GM23338 (cell line): ENCODE results near the gene CCNYL1. TPM values are rescaled to one million over a fixed set of nuclear protein-coding genes. Genes with fewer than 3 reads are reported as not detected.
A peak's percentile ranks its signal among the peaks of the same experiment; 100 is the strongest.

Source experiments
- ATAC-seq: fragments of 200-7000 bp; cut with Tn5 transposase; 3 replicates; pipeline ENCODE4 v1.9.1; 2020
- DNase-seq: peaks from one replicate; pipeline ENCODE4 v3.0.0-alpha.2; 2015; ENCODE audit warnings: low spot score
- H2AFZ ChIP-seq: fragments of 200-600 bp; sonication (generic); 2 replicates; pipeline ENCODE4 v1.8.0; 2016; ENCODE audit warnings: antibody characterized with exemption, mild to moderate bottlenecking, moderate library complexity
- H3F3A ChIP-seq: fragments of 200-600 bp; sonication (generic); replicated peaks from 2 replicates; pipeline ENCODE4 v1.8.0; 2017; ENCODE audit warnings: antibody characterized with exemption, mixed run types, low read depth
- H3K27ac ChIP-seq: fragments of 200-600 bp; sonication (generic); 2 replicates; pipeline ENCODE4 v1.6.1; 2016; ENCODE audit warnings: low read depth
- H3K27me3 ChIP-seq: fragments of 200-600 bp; sonication (generic); 2 replicates; pipeline ENCODE4 v1.8.0; 2016; ENCODE audit warnings: mild to moderate bottlenecking, mixed run types, moderate library complexity; ENCODE audit not compliant: insufficient read depth
- H3K36me3 ChIP-seq: fragments of 200-600 bp; sonication (generic); 2 replicates; pipeline ENCODE4 v1.8.0; 2016; ENCODE audit warnings: mild to moderate bottlenecking; ENCODE audit not compliant: insufficient read depth
- H3K4me1 ChIP-seq: fragments of 200-600 bp; sonication (generic); 2 replicates; pipeline ENCODE4 v1.8.0; 2016; ENCODE audit warnings: mild to moderate bottlenecking, moderate library complexity; ENCODE audit not compliant: insufficient read depth
- H3K4me2 ChIP-seq: fragments of 200-600 bp; sonication (generic); 2 replicates; pipeline ENCODE4 v1.7.1; 2017; ENCODE audit warnings: mixed run types
- H3K4me3 ChIP-seq: fragments of 200-600 bp; sonication (generic); 2 replicates; pipeline ENCODE4 v1.6.1; 2016; ENCODE audit warnings: mixed run types
- H3K79me2 ChIP-seq: fragments of 200-600 bp; sonication (generic); replicated peaks from 2 replicates; pipeline ENCODE4 v1.8.0; 2017; ENCODE audit warnings: mild to moderate bottlenecking; ENCODE audit not compliant: insufficient read depth
- H3K9me2 ChIP-seq: fragments of 200-600 bp; sonication (generic); 2 replicates; pipeline ENCODE4 v1.8.0; 2017; ENCODE audit not compliant: insufficient read depth
- H4K20me1 ChIP-seq: fragments of 200-600 bp; sonication (generic); replicated peaks from 2 replicates; pipeline ENCODE4 v1.8.0; 2017; ENCODE audit warnings: mild to moderate bottlenecking; ENCODE audit not compliant: insufficient read depth
- H3K27ac Mint-ChIP-seq: 2 replicates; pipeline ENCODE4 v1.8.0; 2020; ENCODE audit warnings: inconsistent platforms, mild to moderate bottlenecking, moderate library complexity, mixed read lengths
- H3K27me3 Mint-ChIP-seq: 3 replicates; pipeline ENCODE4 v1.8.0; 2022; ENCODE audit warnings: low read depth, mild to moderate bottlenecking, moderate library complexity, mixed read lengths, inconsistent platforms; ENCODE audit not compliant: insufficient read depth, poor library complexity
- H3K36me3 Mint-ChIP-seq: 3 replicates; pipeline ENCODE4 v1.8.0; 2021; ENCODE audit warnings: low read depth, mild to moderate bottlenecking, inconsistent platforms, moderate library complexity, mixed read lengths
- H3K4me1 Mint-ChIP-seq: 3 replicates; pipeline ENCODE4 v1.8.0; 2020; ENCODE audit warnings: mild to moderate bottlenecking, inconsistent platforms, mixed read lengths
- H3K4me3 Mint-ChIP-seq: 3 replicates; pipeline ENCODE4 v1.8.0; 2021; ENCODE audit warnings: moderate library complexity, mild to moderate bottlenecking, inconsistent platforms, mixed read lengths
- H3K9me3 Mint-ChIP-seq: 3 replicates; pipeline ENCODE4 v1.8.0; 2020; ENCODE audit warnings: moderate library complexity, mild to moderate bottlenecking, inconsistent platforms, mixed read lengths
- CREB1 ChIP-seq: fragments of 250-450 bp; sonication (Bioruptor Pico); IDR thresholded peaks from 2 replicates; pipeline ENCODE4 v1.5.0; 2020; ENCODE audit warnings: low read depth, mild to moderate bottlenecking, moderate library complexity
- EZH2 ChIP-seq: fragments of 200-600 bp; sonication (generic); IDR thresholded peaks from one replicate; pipeline ENCODE4 v1.8.0; 2017; ENCODE audit warnings: antibody characterized with exemption, mild to moderate bottlenecking, low read depth; ENCODE audit not compliant: unreplicated experiment
- EZH2phosphoT487 ChIP-seq: fragments of 200-600 bp; sonication (generic); IDR thresholded peaks from one replicate; pipeline ENCODE4 v1.8.1; 2018; ENCODE audit warnings: antibody characterized with exemption; ENCODE audit not compliant: unreplicated experiment
- JUNB ChIP-seq: IDR thresholded peaks from one replicate; pipeline ENCODE4 v1.6.1; 2016; ENCODE audit warnings: antibody characterized with exemption; ENCODE audit not compliant: unreplicated experiment
- NANOG ChIP-seq: IDR thresholded peaks from 2 replicates; pipeline ENCODE4 v1.6.1; 2016; ENCODE audit warnings: antibody characterized with exemption, borderline replicate concordance
- POLR2AphosphoS5 ChIP-seq: IDR thresholded peaks from 2 replicates; pipeline ENCODE4 v1.6.1; 2016; ENCODE audit warnings: antibody characterized with exemption, low read depth
- STAT1 ChIP-seq: IDR thresholded peaks from one replicate; pipeline ENCODE4 v1.6.1; 2016; ENCODE audit warnings: antibody characterized with exemption; ENCODE audit not compliant: unreplicated experiment
- ZNF114 ChIP-seq: fragments of 250-450 bp; sonication (Bioruptor Pico); IDR thresholded peaks from 2 replicates; pipeline ENCODE4 v1.5.0; 2020; ENCODE audit warnings: mild to moderate bottlenecking, moderate library complexity
- ZNF331 ChIP-seq: fragments of 250-450 bp; sonication (Bioruptor Pico); IDR thresholded peaks from 2 replicates; pipeline ENCODE4 v1.5.0; 2020; ENCODE audit warnings: low read depth, mild to moderate bottlenecking, moderate library complexity
- polyA plus RNA-seq: library from polyadenylated mRNA; unstranded; fragments of >200 nt; fragmentation: Nextera tagmentation; extraction: Ambion mirVana; gene quantifications from 2 replicates; pipeline ENCODE4 v1.2.1, GENCODE V29; 2016
- total RNA-seq: library from RNA; depleted of rRNA; stranded (reverse); fragments of >200 nt; shearing (Covaris generic); gene quantifications from 2 replicates; pipeline ENCODE4 v1.2.3, GENCODE V29; 2014
- TF ChIP-seq, protein P1 (sequence below): IDR thresholded peaks from 2 replicates; pipeline ENCODE4 v1.6.1; 2016; ENCODE audit warnings: antibody characterized with exemption
- TF ChIP-seq, protein P2 (sequence below): fragments of 250-450 bp; sonication (Bioruptor Pico); IDR thresholded peaks from 2 replicates; pipeline ENCODE4 v1.5.0; 2020; ENCODE audit warnings: mild to moderate bottlenecking, moderate library complexity
- TF ChIP-seq, protein P3 (sequence below): IDR thresholded peaks from one replicate; pipeline ENCODE4 v1.6.1; 2018; ENCODE audit warnings: antibody characterized with exemption; ENCODE audit not compliant: unreplicated experiment
- TF ChIP-seq, protein P4 (sequence below), 2 experiments: fragments of 200-600 bp in 1 of 2; sonication (generic) in 1 of 2; conservative IDR thresholded peaks; 2 replicates each; pipeline versions ENCODE4 v1.5.1 to v1.6.1; 2016 to 2017; ENCODE audit warnings: antibody characterized with exemption in 2 of 2, low read depth in 2 of 2, mild to moderate bottlenecking in 2 of 2, moderate library complexity in 1 of 2

Gene CCNYL1
- total and polyA plus RNA-seq, 2 experiments from 2014 or later: 19.6 to 32.1 TPM

DNA sequence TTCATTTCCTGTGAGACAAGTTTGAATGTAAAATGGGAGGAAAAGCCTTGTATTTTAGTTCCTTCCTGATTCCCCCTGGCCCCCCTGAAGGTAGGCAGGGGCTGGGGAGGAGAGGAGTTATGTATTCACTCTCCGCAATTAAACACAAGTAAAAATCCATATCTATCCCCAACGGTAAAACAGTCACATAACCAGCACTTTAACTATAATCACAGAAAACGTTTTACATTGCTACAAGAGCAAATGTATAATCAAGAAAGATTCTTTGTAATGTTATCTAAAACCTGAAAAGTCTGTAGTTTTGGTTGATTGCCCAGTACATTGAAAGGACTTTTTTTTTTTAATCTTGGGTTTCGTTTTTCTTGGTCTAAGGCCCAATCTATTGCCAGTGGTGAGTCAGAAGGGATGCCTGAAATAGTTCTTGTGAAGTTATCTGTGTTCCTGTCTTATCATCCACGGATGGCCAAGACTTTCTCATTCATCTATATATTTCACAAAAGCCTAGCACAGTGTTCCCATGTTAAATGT lies 34.5 kb upstream of the CCNYL1 start:
- Histone ChIP-seq H3K79me2 (no peaks in the 10 kb centered on the region), H2AFZ (peak overlapping the region; percentile 9; the same call in 1 of the 2 replicates), H4K20me1 (no peaks in the 10 kb centered on the region), H3K36me3 (no peaks in the 10 kb centered on the region), H3K4me1 (peaks cover 22% of the 10 kb centered on the region; the same call in 1 of the 2 replicates), H3F3A (peaks cover 5% of the 10 kb centered on the region), H3K9me2 (no peaks in the 10 kb centered on the region), H3K27me3 (no peaks in the 10 kb centered on the region), H3K4me3 (no peak overlapping the region), H3K27ac (0 out of 2 replicates have a peak overlapping the region, but pooled peaks have one; percentile 20), H3K4me2 (no peak overlapping the region)
- peaks cover 5% of the 10 kb centered on the region for H3K27me3 Mint-ChIP-seq
- no peak for DNase-seq
- no peak for ATAC-seq
- no peaks in the 10 kb centered on the region for H3K36me3 Mint-ChIP-seq
- H3K4me1 Mint-ChIP-seq: peaks cover 22% of the 10 kb centered on the region
- H3K27ac Mint-ChIP-seq: peak overlapping the region; percentile 20; the same call in 1 of the 2 replicates
- no peak overlapping the region for H3K4me3 Mint-ChIP-seq
- H3K9me3 Mint-ChIP-seq: no peaks in the 10 kb centered on the region
- TF ChIP-seq EZH2 (no peak), JUNB (no peak), ZNF114 (CRISPR knock-in tag) (no peak), STAT1 (no peak), CREB1 (CRISPR knock-in tag) (no peak), POLR2AphosphoS5 (no peak), ZNF331 (no peak), NANOG (no peak), EZH2phosphoT487 (no peak)
- TF ChIP-seq, protein P1, sequence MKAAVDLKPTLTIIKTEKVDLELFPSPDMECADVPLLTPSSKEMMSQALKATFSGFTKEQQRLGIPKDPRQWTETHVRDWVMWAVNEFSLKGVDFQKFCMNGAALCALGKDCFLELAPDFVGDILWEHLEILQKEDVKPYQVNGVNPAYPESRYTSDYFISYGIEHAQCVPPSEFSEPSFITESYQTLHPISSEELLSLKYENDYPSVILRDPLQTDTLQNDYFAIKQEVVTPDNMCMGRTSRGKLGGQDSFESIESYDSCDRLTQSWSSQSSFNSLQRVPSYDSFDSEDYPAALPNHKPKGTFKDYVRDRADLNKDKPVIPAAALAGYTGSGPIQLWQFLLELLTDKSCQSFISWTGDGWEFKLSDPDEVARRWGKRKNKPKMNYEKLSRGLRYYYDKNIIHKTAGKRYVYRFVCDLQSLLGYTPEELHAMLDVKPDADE: no peak
- TF ChIP-seq, protein P2, sequence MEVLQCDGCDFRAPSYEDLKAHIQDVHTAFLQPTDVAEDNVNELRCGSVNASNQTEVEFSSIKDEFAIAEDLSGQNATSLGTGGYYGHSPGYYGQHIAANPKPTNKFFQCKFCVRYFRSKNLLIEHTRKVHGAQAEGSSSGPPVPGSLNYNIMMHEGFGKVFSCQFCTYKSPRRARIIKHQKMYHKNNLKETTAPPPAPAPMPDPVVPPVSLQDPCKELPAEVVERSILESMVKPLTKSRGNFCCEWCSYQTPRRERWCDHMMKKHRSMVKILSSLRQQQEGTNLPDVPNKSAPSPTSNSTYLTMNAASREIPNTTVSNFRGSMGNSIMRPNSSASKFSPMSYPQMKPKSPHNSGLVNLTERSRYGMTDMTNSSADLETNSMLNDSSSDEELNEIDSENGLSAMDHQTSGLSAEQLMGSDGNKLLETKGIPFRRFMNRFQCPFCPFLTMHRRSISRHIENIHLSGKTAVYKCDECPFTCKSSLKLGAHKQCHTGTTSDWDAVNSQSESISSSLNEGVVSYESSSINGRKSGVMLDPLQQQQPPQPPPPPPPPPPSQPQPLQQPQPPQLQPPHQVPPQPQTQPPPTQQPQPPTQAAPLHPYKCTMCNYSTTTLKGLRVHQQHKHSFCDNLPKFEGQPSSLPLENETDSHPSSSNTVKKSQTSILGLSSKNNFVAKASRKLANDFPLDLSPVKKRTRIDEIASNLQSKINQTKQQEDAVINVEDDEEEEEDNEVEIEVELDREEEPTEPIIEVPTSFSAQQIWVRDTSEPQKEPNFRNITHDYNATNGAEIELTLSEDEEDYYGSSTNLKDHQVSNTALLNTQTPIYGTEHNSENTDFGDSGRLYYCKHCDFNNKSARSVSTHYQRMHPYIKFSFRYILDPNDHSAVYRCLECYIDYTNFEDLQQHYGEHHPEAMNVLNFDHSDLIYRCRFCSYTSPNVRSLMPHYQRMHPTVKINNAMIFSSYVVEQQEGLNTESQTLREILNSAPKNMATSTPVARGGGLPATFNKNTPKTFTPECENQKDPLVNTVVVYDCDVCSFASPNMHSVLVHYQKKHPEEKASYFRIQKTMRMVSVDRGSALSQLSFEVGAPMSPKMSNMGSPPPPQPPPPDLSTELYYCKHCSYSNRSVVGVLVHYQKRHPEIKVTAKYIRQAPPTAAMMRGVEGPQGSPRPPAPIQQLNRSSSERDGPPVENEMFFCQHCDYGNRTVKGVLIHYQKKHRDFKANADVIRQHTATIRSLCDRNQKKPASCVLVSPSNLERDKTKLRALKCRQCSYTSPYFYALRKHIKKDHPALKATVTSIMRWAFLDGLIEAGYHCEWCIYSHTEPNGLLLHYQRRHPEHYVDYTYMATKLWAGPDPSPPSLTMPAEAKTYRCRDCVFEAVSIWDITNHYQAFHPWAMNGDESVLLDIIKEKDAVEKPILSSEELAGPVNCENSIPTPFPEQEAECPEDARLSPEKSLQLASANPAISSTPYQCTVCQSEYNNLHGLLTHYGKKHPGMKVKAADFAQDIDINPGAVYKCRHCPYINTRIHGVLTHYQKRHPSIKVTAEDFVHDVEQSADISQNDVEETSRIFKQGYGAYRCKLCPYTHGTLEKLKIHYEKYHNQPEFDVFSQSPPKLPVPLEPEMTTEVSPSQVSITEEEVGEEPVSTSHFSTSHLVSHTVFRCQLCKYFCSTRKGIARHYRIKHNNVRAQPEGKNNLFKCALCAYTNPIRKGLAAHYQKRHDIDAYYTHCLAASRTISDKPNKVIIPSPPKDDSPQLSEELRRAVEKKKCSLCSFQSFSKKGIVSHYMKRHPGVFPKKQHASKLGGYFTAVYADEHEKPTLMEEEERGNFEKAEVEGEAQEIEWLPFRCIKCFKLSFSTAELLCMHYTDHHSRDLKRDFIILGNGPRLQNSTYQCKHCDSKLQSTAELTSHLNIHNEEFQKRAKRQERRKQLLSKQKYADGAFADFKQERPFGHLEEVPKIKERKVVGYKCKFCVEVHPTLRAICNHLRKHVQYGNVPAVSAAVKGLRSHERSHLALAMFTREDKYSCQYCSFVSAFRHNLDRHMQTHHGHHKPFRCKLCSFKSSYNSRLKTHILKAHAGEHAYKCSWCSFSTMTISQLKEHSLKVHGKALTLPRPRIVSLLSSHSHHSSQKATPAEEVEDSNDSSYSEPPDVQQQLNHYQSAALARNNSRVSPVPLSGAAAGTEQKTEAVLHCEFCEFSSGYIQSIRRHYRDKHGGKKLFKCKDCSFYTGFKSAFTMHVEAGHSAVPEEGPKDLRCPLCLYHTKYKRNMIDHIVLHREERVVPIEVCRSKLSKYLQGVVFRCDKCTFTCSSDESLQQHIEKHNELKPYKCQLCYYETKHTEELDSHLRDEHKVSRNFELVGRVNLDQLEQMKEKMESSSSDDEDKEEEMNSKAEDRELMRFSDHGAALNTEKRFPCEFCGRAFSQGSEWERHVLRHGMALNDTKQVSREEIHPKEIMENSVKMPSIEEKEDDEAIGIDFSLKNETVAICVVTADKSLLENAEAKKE (CRISPR knock-in tag): no peak
- TF ChIP-seq, protein P3, sequence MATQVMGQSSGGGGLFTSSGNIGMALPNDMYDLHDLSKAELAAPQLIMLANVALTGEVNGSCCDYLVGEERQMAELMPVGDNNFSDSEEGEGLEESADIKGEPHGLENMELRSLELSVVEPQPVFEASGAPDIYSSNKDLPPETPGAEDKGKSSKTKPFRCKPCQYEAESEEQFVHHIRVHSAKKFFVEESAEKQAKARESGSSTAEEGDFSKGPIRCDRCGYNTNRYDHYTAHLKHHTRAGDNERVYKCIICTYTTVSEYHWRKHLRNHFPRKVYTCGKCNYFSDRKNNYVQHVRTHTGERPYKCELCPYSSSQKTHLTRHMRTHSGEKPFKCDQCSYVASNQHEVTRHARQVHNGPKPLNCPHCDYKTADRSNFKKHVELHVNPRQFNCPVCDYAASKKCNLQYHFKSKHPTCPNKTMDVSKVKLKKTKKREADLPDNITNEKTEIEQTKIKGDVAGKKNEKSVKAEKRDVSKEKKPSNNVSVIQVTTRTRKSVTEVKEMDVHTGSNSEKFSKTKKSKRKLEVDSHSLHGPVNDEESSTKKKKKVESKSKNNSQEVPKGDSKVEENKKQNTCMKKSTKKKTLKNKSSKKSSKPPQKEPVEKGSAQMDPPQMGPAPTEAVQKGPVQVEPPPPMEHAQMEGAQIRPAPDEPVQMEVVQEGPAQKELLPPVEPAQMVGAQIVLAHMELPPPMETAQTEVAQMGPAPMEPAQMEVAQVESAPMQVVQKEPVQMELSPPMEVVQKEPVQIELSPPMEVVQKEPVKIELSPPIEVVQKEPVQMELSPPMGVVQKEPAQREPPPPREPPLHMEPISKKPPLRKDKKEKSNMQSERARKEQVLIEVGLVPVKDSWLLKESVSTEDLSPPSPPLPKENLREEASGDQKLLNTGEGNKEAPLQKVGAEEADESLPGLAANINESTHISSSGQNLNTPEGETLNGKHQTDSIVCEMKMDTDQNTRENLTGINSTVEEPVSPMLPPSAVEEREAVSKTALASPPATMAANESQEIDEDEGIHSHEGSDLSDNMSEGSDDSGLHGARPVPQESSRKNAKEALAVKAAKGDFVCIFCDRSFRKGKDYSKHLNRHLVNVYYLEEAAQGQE: no peak
- TF ChIP-seq, protein P4, sequence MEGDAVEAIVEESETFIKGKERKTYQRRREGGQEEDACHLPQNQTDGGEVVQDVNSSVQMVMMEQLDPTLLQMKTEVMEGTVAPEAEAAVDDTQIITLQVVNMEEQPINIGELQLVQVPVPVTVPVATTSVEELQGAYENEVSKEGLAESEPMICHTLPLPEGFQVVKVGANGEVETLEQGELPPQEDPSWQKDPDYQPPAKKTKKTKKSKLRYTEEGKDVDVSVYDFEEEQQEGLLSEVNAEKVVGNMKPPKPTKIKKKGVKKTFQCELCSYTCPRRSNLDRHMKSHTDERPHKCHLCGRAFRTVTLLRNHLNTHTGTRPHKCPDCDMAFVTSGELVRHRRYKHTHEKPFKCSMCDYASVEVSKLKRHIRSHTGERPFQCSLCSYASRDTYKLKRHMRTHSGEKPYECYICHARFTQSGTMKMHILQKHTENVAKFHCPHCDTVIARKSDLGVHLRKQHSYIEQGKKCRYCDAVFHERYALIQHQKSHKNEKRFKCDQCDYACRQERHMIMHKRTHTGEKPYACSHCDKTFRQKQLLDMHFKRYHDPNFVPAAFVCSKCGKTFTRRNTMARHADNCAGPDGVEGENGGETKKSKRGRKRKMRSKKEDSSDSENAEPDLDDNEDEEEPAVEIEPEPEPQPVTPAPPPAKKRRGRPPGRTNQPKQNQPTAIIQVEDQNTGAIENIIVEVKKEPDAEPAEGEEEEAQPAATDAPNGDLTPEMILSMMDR (conservative IDR thresholded peaks at IDR 0.05; ENCODE audit: low read depth in 2 of 2): no peak
